K562 (cell line): ENCODE measurements around the gene DDR1. TPM values are rescaled to one million over a fixed set of nuclear protein-coding genes. Genes with fewer than 3 reads are reported as not detected.

ENCODE experiments used
- ATAC-seq: fragments of 200-7000 bp; cut with Tn5 transposase; 3 replicates; pipeline ENCODE4 v1.9.1; 2020; ENCODE audit warnings: moderate library complexity
- BruUV-seq: library from RNA; stranded (reverse); fragments of 400-500 nt; replicated peaks from 2 replicates; lab custom pipeline; 2021; lab: Mats Ljungman, UMichigan
- CTCF ChIA-PET: fragments of 300-600 bp; formaldehyde crosslinking; extraction: SDS; loops from one replicate; lab custom pipeline; 2021; ENCODE audit warnings: low intra/inter-chr PET ratio; lab: Yijun Ruan, JAX
- POLR2A ChIA-PET: fragments of 300-600, 350-650 bp; sonication (Branson Sonifier 250); formaldehyde crosslinking; extraction: SDS; loops from one replicate; lab custom pipeline; 2021; ENCODE audit warnings: antibody characterized with exemption, inconsistent platforms; lab: Yijun Ruan, JAX
- DNase-seq, 4 experiments: peaks; one replicate each; pipeline versions ENCODE4 v3.0.0 to v3.0.0-alpha.2; 2011 to 2018; ENCODE audit warnings: low spot score in 3 of 4, mixed read lengths in 3 of 4; ENCODE audit errors: extremely low read depth in 1 of 4
- FAIRE-seq: peaks from 2 replicates; lab custom pipeline; 2011; peaks lifted over from hg19 to GRCh38; lab: Jason Lieb, UNC
- H2AFZ ChIP-seq: 2 replicates; pipeline ENCODE4 v1.6.0; 2011; ENCODE audit warnings: low read depth, low read length, control low read depth, inconsistent platforms
- H3K27ac ChIP-seq: fragments of 200-600 bp; 3 replicates; pipeline ENCODE4 v1.8.0; 2011; ENCODE audit warnings: low read depth, mild to moderate bottlenecking, control low read depth, inconsistent platforms, low read length, moderate library complexity, mixed read lengths; ENCODE audit errors: extremely low read depth
- H3K27me3 ChIP-seq, 2 experiments: fragments of 300-600 bp in 1 of 2; 2 replicates in 1 of 2; 3 replicates in 1 of 2; pipeline versions ENCODE4 v1.6.0 to v1.8.0; 2011; ENCODE audit warnings: inconsistent platforms in 2 of 2, low read length in 2 of 2, mild to moderate bottlenecking in 1 of 2, mixed read lengths in 1 of 2, moderate library complexity in 1 of 2; ENCODE audit not compliant: control insufficient read depth in 2 of 2, insufficient read depth in 2 of 2
- H3K36me3 ChIP-seq: fragments of 300-600 bp; 3 replicates; pipeline ENCODE4 v1.8.0; 2011; ENCODE audit warnings: mild to moderate bottlenecking, low read length, inconsistent platforms; ENCODE audit not compliant: control insufficient read depth, insufficient read depth
- H3K4me1 ChIP-seq, 2 experiments: fragments of 200-600 bp in 1 of 2; replicated peaks in 1 of 2; 2 replicates in 1 of 2; 3 replicates in 1 of 2; pipeline versions ENCODE4 v1.5.1 to v1.8.0; 2011; ENCODE audit warnings: inconsistent platforms in 2 of 2, low read length in 2 of 2, mild to moderate bottlenecking in 1 of 2, mixed read lengths in 1 of 2, moderate library complexity in 1 of 2; ENCODE audit not compliant: control insufficient read depth in 2 of 2, insufficient read depth in 2 of 2
- H3K4me2 ChIP-seq: 2 replicates; pipeline ENCODE4 v1.6.1; 2011; ENCODE audit warnings: low read length, control low read depth, inconsistent platforms, mixed read lengths; ENCODE audit not compliant: insufficient read depth
- H3K4me3 ChIP-seq: fragments of 200-600 bp; sonication (generic), shearing (Covaris generic); 2 replicates; pipeline ENCODE4 v1.5.1; 2016; ENCODE audit warnings: control low read depth, inconsistent platforms
- H3K79me2 ChIP-seq: fragments of 200-600 bp; 3 replicates; pipeline ENCODE4 v1.8.0; 2011; ENCODE audit warnings: low read length, inconsistent platforms; ENCODE audit not compliant: control insufficient read depth, insufficient read depth
- H3K9ac ChIP-seq, 2 experiments: 2 replicates each; pipeline versions ENCODE4 v1.6.0 to v1.6.1; 2011; ENCODE audit warnings: low read depth in 2 of 2, low read length in 2 of 2, control low read depth in 1 of 2, inconsistent platforms in 1 of 2, mild to moderate bottlenecking in 1 of 2, mixed read lengths in 1 of 2; ENCODE audit not compliant: insufficient read depth in 1 of 2
- H3K9me1 ChIP-seq: one replicate; pipeline ENCODE4 v1.6.0; 2011; ENCODE audit warnings: inconsistent platforms, mild to moderate bottlenecking, low read length, moderate library complexity; ENCODE audit not compliant: control insufficient read depth, insufficient read depth
- H3K9me3 ChIP-seq: replicated peaks from 2 replicates; pipeline ENCODE4 v1.5.1; 2011; ENCODE audit warnings: low read depth, low read length, inconsistent platforms; ENCODE audit not compliant: control insufficient read depth, insufficient read depth
- H4K20me1 ChIP-seq: replicated peaks from 2 replicates; pipeline ENCODE4 v1.6.1; 2011; ENCODE audit warnings: low read length, inconsistent platforms, mixed read lengths; ENCODE audit not compliant: control insufficient read depth, insufficient read depth
- PRPF4 ChIP-seq: fragments of 200-400 bp; formaldehyde crosslinking; IDR thresholded peaks from one replicate; pipeline ENCODE4 v1.6.1; 2017; ENCODE audit warnings: low read length, low read depth, mild to moderate bottlenecking; ENCODE audit not compliant: insufficient read depth, poor library complexity, severe bottlenecking
- TFAM ChIP-seq: fragments of 250-450 bp; sonication (Bioruptor Pico); conservative IDR thresholded peaks from 2 replicates; pipeline ENCODE4 v1.5.0; 2021; ENCODE audit warnings: mild to moderate bottlenecking, moderate library complexity
- THRAP3 ChIP-seq: fragments of 450-650 bp; IDR thresholded peaks from 2 replicates; pipeline ENCODE4 v1.6.1; 2016; ENCODE audit warnings: mild to moderate bottlenecking, inconsistent platforms, borderline replicate concordance
- ZNF408 ChIP-seq: fragments of 250-450 bp; sonication (Bioruptor Pico); IDR thresholded peaks from 2 replicates; pipeline ENCODE4 v1.4.0; 2020; ENCODE audit warnings: low read depth, mild to moderate bottlenecking, moderate library complexity
- ZZZ3 ChIP-seq: fragments of 450-650 bp; IDR thresholded peaks from 2 replicates; pipeline ENCODE4 v1.6.1; 2016; ENCODE audit warnings: antibody characterized with exemption, mild to moderate bottlenecking, moderate library complexity
- WGBS: fragments of 100-300 bp; shearing (Covaris generic); methylation state at CpG from one replicate; pipeline ENCODE4 v1.1.6; 2016; ENCODE audit warnings: low coverage, mixed read lengths; ENCODE audit not compliant: insufficient coverage; ENCODE audit errors: missing lambda C conversion rate; 5-methylcytosine and 5-hydroxymethylcytosine counted together
- in situ Hi-C: fragments of 300-500 bp; cut with MboI; formaldehyde crosslinking; loops from 4 replicates; pipeline ENCODE4 v1.15.0; 2018; ENCODE audit warnings: inconsistent platforms, mixed read lengths
- intact Hi-C: fragments of 100-400 bp; cut with micrococcal nuclease; formaldehyde crosslinking; loops from 2 replicates; pipeline ENCODE4 v1.14.2; 2022
- polyA plus RNA-seq, 8 experiments: library from polyadenylated mRNA; depleted of rRNA in 4 of 8; stranded (reverse) in 5 of 8; unstranded in 3 of 8; fragments of >200 nt; fragmentation: Nextera tagmentation in 2 of 8; fragmentation: Illumina TruSeq in 1 of 8; extraction: Ambion mirVana in 2 of 8; extraction: Trizol in 1 of 8; gene quantifications; 2 replicates each; pipeline versions ENCODE4 v1.2.1 to v1.2.3, GENCODE V29; 2011 to 2014; ENCODE audit warnings: inconsistent platforms in 1 of 8, missing spikeins in 1 of 8
- total RNA-seq, 7 experiments: library from RNA; depleted of rRNA in 6 of 7; stranded (reverse); fragments of >200 nt in 6 of 7; fragmentation: Illumina TruSeq in 2 of 7; extraction: Trizol in 2 of 7; gene quantifications; 2 replicates each; pipeline versions ENCODE4 v1.2.1 to v1.2.3, GENCODE V29; 2011 to 2021; ENCODE audit warnings: low replicate concordance in 1 of 7
- TF ChIP-seq, protein P1 (sequence below): fragments of 250-450 bp; sonication (Bioruptor Pico); IDR thresholded peaks from 2 replicates; pipeline ENCODE4 v1.8.0; 2022; ENCODE audit warnings: moderate library complexity, mild to moderate bottlenecking, inconsistent platforms
- TF ChIP-seq, protein P2 (sequence below): sonication (generic); formaldehyde crosslinking; IDR thresholded peaks from 2 replicates; pipeline ENCODE4 v1.8.0; 2022; ENCODE audit warnings: mild to moderate bottlenecking, low read depth, missing genetic modification reagents
- TF ChIP-seq, protein P3 (sequence below): fragments of 250-450 bp; sonication (Bioruptor Pico); IDR thresholded peaks from 2 replicates; pipeline ENCODE4 v1.8.0; 2022; ENCODE audit warnings: inconsistent platforms
- TF ChIP-seq, protein P4 (sequence below): fragments of 450-650 bp; formaldehyde crosslinking; IDR thresholded peaks from 2 replicates; pipeline ENCODE4 v1.4.0; 2022; ENCODE audit warnings: missing genetic modification characterization
- TF ChIP-seq, protein P5 (sequence below), 2 experiments: fragments of 450-650 bp; IDR thresholded peaks; 2 replicates each; pipeline ENCODE4 v1.6.1; 2016

Gene DDR1
- total and polyA plus RNA-seq, 9 of the 15 experiments (the other 6 are each of a cell fraction or from before 2014, with no cell fraction given): 1.4 to 44.6 (median 12.2) TPM

DNA sequence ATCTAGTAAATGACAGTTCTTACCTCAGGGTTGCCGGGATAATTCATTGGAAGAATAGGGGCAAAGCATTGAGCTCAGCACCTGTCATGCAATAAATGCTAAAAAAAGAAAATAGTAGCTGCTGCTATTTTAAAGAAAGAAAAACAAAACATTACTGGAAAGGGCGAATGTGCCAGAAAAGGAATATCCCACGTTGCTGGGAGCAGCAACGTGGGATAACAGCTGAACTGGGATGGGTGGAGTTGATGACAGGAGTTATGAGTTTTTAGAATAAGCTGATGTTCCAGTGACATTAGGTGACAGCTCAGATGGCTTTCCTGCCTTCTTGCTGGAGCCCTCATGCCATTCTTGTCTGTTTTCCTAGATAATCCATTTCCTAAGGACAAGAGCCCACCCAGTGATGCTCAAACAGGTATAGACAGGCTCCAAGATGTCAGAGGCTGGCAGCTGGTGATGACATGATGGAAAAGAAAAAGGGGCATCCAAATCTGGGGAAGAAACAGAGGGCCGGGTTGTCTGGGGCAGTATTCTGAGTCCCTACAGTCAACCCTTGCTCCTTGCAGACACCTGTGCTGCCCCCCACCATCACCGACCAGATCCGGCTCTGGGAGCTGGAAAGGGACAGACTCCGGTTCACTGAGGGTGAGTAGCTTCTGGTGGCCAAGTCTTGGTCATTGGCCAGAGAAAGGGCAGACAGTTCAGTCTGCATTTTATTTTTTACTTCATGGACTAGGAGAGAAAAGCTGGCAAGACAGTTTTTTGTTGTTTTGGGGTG is 28.6 kb downstream of the DDR1 start (continued):
- TF ChIP-seq, protein P1, sequence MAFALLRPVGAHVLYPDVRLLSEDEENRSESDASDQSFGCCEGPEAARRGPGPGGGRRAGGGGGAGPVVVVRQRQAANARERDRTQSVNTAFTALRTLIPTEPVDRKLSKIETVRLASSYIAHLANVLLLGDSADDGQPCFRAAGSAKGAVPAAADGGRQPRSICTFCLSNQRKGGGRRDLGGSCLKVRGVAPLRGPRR: no peak
- TF ChIP-seq, protein P2, sequence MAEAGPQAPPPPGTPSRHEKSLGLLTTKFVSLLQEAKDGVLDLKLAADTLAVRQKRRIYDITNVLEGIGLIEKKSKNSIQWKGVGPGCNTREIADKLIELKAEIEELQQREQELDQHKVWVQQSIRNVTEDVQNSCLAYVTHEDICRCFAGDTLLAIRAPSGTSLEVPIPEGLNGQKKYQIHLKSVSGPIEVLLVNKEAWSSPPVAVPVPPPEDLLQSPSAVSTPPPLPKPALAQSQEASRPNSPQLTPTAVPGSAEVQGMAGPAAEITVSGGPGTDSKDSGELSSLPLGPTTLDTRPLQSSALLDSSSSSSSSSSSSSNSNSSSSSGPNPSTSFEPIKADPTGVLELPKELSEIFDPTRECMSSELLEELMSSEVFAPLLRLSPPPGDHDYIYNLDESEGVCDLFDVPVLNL: no peak
- no peak for TF ChIP-seq TFAM (CRISPR knock-in tag)
- TF ChIP-seq, all 486 proteins: peak for 0

DNA sequence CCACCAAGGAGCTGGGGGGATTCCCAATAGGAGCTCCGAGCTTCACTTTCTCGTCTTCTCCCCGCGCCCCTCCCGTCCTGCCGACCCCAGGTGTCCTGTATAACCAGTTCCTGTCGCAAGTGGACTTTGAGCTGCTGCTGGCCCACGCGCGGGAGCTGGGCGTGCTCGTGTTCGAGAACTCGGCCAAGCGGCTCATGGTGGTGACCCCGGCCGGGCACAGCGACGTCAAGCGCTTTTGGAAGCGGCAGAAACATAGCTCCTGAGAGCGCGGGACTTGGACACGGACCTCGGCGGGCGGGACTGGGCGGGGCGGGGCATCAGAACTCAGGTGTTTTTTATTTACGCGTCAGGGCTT is 29.4 kb downstream of the DDR1 start:
- intact Hi-C loops (loop anchor here (1.0 to 2.0 kb wide), 3 partner anchors 37 to 129 kb away; no protein-coding TSS in a partner anchor), in situ Hi-C loops (loop anchor here (10.0 kb wide), 1 partner anchor 461 kb away; no protein-coding TSS in a partner anchor)
- Histone ChIP-seq H3K36me3 (peaks cover 78% of the 10 kb centered on the region), H3K9me1 (no peaks in the 10 kb centered on the region), H3K4me1 (peaks cover 21 to 32% of the 10 kb centered on the region in 2 experiments), H3K4me2 (no peak overlapping the region), H3K79me2 (peaks cover 15% of the 10 kb centered on the region), H3K9me3 (no peaks in the 10 kb centered on the region), H3K27ac (no peak overlapping the region), H4K20me1 (no peaks in the 10 kb centered on the region), H3K27me3 (no peaks in the 10 kb centered on the region), H3K4me3 (no peak overlapping the region), H2AFZ (peak overlapping the region; percentile 30; the same call in 1 of the 2 replicates), H3K9ac (peak overlapping the region in 1 of 2 experiments; percentile 22; a peak in 1 of 4 replicates)
- CTCF ChIA-PET: interaction anchor here (0.7 to 3.7 kb wide), 8 partner anchors 85 to 433 kb away, joined by 3 to 34 read pairs (median 5); no protein-coding TSS in a partner anchor
- ATAC-seq (no peak), DNase-seq (no peak), FAIRE-seq (no peak)
- 74% methylated on average over 22 of the region's 31 CpGs for WGBS
- no TSS peak for BruUV-seq
- POLR2A ChIA-PET: interaction anchor here (0.6 to 3.5 kb wide), 16 partner anchors 9 to 616 kb away, joined by 3 to 11 read pairs (median 3); no protein-coding TSS in a partner anchor
- TF ChIP-seq ZNF408 (CRISPR knock-in tag) (0 out of 2 replicates have a peak, but pooled peaks have one; percentile 2), THRAP3 (peak; percentile 77; the same call in 1 of the 2 replicates), PRPF4 (peak; percentile 83), ZZZ3 (no peak)
- TF ChIP-seq, protein P3, sequence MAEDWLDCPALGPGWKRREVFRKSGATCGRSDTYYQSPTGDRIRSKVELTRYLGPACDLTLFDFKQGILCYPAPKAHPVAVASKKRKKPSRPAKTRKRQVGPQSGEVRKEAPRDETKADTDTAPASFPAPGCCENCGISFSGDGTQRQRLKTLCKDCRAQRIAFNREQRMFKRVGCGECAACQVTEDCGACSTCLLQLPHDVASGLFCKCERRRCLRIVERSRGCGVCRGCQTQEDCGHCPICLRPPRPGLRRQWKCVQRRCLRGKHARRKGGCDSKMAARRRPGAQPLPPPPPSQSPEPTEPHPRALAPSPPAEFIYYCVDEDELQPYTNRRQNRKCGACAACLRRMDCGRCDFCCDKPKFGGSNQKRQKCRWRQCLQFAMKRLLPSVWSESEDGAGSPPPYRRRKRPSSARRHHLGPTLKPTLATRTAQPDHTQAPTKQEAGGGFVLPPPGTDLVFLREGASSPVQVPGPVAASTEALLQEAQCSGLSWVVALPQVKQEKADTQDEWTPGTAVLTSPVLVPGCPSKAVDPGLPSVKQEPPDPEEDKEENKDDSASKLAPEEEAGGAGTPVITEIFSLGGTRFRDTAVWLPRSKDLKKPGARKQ (CRISPR knock-in tag): peak; percentile 96
- TF ChIP-seq, protein P4, sequence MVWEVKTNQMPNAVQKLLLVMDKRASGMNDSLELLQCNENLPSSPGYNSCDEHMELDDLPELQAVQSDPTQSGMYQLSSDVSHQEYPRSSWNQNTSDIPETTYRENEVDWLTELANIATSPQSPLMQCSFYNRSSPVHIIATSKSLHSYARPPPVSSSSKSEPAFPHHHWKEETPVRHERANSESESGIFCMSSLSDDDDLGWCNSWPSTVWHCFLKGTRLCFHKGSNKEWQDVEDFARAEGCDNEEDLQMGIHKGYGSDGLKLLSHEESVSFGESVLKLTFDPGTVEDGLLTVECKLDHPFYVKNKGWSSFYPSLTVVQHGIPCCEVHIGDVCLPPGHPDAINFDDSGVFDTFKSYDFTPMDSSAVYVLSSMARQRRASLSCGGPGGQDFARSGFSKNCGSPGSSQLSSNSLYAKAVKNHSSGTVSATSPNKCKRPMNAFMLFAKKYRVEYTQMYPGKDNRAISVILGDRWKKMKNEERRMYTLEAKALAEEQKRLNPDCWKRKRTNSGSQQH (CRISPR knock-in tag): no peak
- TF ChIP-seq, protein P5, sequence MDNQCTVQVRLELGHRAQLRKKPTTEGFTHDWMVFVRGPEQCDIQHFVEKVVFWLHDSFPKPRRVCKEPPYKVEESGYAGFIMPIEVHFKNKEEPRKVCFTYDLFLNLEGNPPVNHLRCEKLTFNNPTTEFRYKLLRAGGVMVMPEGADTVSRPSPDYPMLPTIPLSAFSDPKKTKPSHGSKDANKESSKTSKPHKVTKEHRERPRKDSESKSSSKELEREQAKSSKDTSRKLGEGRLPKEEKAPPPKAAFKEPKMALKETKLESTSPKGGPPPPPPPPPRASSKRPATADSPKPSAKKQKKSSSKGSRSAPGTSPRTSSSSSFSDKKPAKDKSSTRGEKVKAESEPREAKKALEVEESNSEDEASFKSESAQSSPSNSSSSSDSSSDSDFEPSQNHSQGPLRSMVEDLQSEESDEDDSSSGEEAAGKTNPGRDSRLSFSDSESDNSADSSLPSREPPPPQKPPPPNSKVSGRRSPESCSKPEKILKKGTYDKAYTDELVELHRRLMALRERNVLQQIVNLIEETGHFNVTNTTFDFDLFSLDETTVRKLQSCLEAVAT (IDR thresholded peaks at IDR 0.05): peak in 1 of 2 experiments; percentile 97; a peak in 2 of 4 replicates
